Activated CD8-positive, alpha-beta T cell treated with anti-CD3 and anti-CD28 coated beads, Interleukin-2, amount 10 ng/mL, durations not matched to agents 7 days and 5 days (primary cell): ENCODE data around the gene TNFAIP2. TPM values are rescaled to one million over a fixed set of nuclear protein-coding genes. Genes with fewer than 3 reads are reported as not detected.
A peak's percentile ranks its signal among the peaks of the same experiment; 100 is the strongest.

Source experiments
- ATAC-seq: fragments of 150-1000 bp; cut with Tn5 transposase; one replicate; pipeline ENCODE4 v1.10.0; 2021; ENCODE audit warnings: moderate library complexity
- CTCF ChIA-PET: fragments of 350-600 bp; sonication (Branson Sonifier 250); formaldehyde crosslinking; loops from one replicate; lab custom pipeline; 2021; ENCODE audit warnings: antibody characterized with exemption; lab: Charles Lee
- POLR2A ChIA-PET: fragments of 350-600 bp; sonication (Branson Sonifier 250); formaldehyde crosslinking; loops from one replicate; lab custom pipeline; 2021; ENCODE audit warnings: antibody characterized with exemption; lab: Charles Lee
- DNase-seq: peaks from one replicate; pipeline ENCODE4 v3.0.0-alpha.2; 2020
- H3K27ac Mint-ChIP-seq: one replicate; pipeline ENCODE4 v1.8.0; 2021; ENCODE audit warnings: mild to moderate bottlenecking, mixed read lengths
- H3K27me3 Mint-ChIP-seq: one replicate; pipeline ENCODE4 v1.8.0; 2021; ENCODE audit warnings: low read depth, mixed read lengths
- H3K36me3 Mint-ChIP-seq: one replicate; pipeline ENCODE4 v1.8.0; 2021; ENCODE audit warnings: low read depth, mixed read lengths
- H3K4me1 Mint-ChIP-seq: one replicate; pipeline ENCODE4 v1.8.0; 2021; ENCODE audit warnings: low read depth, mixed read lengths
- H3K4me3 Mint-ChIP-seq: one replicate; pipeline ENCODE4 v1.8.0; 2021; ENCODE audit warnings: mild to moderate bottlenecking, mixed read lengths
- H3K9me3 Mint-ChIP-seq: one replicate; pipeline ENCODE4 v1.8.0; 2022; ENCODE audit warnings: mixed read lengths; ENCODE audit not compliant: insufficient read depth
- total RNA-seq, 2 experiments: library from RNA; stranded (reverse); gene quantifications; one replicate each; pipeline ENCODE4 v1.2.3, GENCODE V29; 2021

The TNFAIP2 gene
- total RNA-seq, 2 experiments from 2014 or later: 0.23 to 0.71 TPM

DNA sequence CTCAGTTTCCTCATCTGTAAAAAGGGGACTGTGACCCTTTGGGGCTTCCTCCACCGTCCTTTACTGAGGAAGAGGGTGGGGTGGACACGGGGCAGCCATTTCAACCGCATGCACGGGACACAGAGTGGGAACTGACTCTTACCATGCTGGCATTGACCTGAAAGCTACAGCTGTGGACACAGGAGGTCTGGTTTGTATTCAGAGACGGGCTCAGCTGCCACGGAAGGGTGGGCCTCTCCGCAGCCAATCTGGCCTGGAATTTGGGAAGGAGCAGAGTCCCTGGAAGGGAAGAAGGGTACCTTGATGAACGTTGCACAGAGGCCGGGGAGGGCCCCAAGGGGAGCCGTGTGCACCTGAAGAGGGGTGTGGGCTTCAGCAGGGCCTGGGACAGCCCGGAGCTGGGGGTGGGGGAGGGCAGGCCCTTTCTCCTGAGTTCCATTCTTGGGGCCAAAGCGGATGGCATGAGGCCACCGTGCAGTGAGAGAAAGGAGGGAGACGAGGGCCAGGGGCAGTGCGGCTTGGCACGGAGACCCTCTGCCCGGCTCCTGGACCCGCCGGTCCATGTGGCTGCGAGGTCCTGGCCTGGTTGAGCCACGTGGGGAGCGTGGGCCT lies 14.5 kb downstream of the TNFAIP2 start:
- Mint-ChIP-seq H3K36me3 (no peaks in the 10 kb centered on the region), H3K4me1 (peaks cover 5% of the 10 kb centered on the region), H3K27me3 (peaks cover 10% of the 10 kb centered on the region), H3K27ac (no peak overlapping the region), H3K4me3 (no peak overlapping the region), H3K9me3 (no peaks in the 10 kb centered on the region)
- DNase-seq: no peak
- CTCF ChIA-PET: no interaction called here
- POLR2A ChIA-PET: no interaction called here
- ATAC-seq: no peak

DNA sequence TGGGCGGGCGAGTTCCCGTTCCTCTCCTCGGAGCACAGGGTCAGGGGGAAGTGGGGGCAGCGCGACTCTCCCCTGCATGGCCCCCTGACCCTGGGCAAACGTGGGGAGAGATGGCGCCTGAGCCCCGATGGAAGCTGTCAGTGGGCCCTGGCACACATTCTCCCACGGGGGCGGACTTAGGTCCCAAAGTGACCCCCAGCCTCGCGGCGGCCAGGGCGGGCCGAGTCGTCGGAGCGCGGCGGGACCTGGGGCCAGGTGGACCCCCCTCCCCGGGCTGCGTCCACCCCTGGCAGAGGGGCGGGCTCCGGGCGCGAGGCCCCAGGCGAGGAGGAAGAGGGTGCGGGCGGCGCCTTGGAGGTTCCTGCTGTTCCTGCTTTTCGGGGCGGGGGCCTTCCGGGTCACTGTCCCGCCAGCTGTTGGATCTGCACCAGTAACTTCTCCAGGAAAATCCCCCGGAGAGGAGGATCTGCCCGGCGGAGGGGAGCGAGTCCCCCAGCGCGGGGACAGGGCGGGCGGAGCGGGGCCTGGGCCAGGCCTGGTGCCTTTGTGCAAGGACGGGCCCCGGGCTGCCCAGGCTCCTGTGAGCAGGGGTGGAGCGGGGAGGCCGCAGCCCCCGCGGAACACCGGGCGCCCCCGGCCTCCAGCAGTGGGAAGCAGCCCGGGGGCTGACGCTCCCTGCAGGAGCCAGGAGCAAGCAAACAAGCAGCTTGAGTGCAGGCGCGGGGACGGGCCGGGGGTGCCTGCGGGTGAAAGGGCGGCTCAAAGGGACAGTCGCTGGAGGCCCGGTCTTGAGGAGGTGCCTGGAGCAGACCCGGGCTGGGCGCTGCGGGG lies 15.3 kb downstream of the TNFAIP2 start:
- ATAC-seq (no peak), DNase-seq (no peak)
- H3K36me3 Mint-ChIP-seq: no peaks in the 10 kb centered on the region
- ChIA-PET POLR2A (no interaction called here), CTCF (no interaction called here)
- H3K4me3 Mint-ChIP-seq: no peak overlapping the region
- H3K4me1 Mint-ChIP-seq: peaks cover 5% of the 10 kb centered on the region
- no peaks in the 10 kb centered on the region for H3K9me3 Mint-ChIP-seq
- H3K27me3 Mint-ChIP-seq: peaks cover 13% of the 10 kb centered on the region
- H3K27ac Mint-ChIP-seq: no peak overlapping the region

DNA sequence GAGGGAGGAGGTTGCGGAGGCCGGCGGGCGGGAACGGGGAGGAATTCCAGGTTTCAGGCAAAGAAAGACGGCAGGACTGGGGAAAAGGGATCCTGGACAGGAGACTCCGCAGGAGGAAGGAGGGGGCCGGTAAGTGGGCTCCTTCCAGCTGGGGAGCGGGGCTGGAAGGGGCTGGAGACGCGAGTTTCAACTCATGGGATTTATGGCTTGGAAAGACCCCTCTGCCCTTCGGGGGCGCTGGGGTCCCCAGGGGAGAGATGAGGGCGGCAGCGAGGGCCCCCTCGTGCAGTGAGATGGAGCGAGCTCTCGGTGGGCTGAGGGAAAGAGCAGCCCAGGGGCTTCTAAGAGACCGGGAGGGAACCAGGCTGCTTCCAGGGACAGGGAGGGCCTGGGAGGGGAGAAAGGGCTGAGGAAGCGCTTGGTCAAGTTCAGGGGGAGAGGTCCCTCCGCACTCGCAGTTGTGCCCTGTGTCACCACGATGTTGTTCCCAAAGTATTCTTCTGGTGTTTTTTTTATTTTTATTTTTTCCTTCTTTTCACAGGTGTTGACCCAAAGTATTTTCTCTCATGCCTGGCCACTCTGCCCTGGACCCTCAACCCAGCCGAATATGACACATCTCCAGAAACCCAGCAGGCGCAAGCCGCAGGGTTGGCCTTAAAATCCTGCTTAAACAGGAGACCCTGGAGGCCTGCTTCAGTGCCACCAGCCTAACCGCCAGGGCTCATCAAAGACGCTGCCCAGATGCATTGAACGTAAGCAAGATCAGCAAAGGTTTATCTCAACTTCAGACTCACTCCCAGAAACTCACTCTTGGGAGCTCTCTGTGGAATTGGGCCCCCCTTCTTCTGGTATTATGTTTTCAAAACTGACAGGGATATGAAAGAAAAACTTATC lies 16.1 kb downstream of the TNFAIP2 start:
- POLR2A ChIA-PET: no interaction called here
- H3K4me3 Mint-ChIP-seq: no peak overlapping the region
- H3K27me3 Mint-ChIP-seq: peaks cover 15% of the 10 kb centered on the region
- CTCF ChIA-PET: interaction anchor here (1.4 kb wide), 1 partner anchor 34 kb away, joined by 3 read pairs; no protein-coding TSS in a partner anchor
- no peaks in the 10 kb centered on the region for H3K9me3 Mint-ChIP-seq
- H3K36me3 Mint-ChIP-seq: no peaks in the 10 kb centered on the region
- H3K4me1 Mint-ChIP-seq: peaks cover 5% of the 10 kb centered on the region
- no peak overlapping the region for H3K27ac Mint-ChIP-seq
- DNase-seq: no peak
- ATAC-seq: no peak

DNA sequence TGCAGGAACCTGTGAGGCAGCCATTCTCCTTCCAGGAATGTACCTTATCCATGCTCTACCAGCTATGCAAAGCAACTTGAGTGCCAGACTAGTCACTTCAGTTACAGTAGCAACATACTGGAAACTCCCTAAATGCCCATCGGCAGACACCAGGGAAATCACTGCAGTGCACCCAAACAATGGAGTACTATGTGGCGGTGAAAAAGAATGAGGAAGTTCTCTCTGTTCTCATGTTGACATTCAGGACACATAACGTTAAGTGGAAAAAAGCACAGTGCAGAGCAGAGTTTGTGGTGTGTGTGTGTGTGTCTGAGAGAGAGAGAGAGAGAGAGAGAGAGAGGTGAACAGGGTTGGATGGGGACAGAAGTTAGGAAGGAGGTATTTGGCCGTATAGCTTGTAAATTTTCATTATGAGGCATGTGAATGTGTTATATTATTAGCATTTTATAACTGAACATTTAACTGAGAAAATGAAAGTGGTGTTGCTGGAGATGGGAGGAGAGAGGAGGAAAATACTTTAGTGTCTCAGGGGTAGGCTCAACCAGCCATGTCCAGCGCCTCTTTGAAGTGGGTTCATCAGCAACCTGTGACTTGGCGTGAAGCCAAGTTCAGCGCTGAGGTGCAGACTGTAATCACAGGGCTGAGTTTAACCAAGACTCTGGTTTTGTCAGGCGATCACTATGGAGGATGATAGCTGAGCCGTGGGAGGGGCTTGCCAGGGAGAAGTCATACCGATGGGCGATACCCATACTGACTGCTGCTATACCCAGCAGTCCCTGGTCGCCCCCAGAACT lies 17.3 kb downstream of the TNFAIP2 start:
- H3K27ac Mint-ChIP-seq: no peak overlapping the region
- ATAC-seq: no peak
- H3K9me3 Mint-ChIP-seq: no peaks in the 10 kb centered on the region
- ChIA-PET CTCF (interaction anchor here (0.7 to 1.4 kb wide), 3 partner anchors 12 to 36 kb away, joined by 3 read pairs; no protein-coding TSS in a partner anchor), POLR2A (no interaction called here)
- peaks cover 16% of the 10 kb centered on the region for H3K27me3 Mint-ChIP-seq
- no peaks in the 10 kb centered on the region for H3K36me3 Mint-ChIP-seq
- no peak overlapping the region for H3K4me3 Mint-ChIP-seq
- H3K4me1 Mint-ChIP-seq: peaks cover 5% of the 10 kb centered on the region
- DNase-seq: no peak

DNA sequence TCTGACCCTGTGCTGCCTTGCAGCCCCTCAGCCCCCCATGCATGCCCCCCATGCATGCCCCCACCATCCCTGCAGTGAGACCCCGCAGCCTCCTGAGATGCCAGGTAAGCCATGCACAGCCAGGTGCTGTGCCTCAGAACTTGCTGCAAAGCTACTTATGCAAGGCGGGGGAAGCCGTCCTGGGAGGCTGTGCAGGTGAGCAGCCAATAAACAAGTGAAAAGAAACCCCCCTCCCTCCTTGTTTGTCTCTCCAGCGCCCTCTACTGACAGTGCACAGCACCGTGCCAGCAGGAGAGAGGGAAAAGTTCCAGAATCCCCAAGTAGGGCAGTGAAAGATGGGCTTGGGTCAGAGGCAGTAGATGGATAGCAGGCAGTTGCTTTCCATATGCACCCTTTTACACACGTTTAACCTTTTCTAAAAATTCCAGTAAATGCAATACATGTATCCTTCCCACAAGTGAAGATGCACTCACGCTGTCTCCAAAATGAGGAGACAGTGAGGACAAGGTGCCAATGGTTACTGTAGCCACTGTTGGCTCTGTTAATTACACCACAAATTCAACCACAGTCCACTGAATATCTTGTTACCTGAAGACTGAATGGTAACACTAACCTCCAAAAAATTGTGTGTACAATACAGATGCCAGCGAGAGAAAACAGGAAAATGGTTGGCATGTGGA lies 18.0 kb downstream of the TNFAIP2 start:
- peaks cover 5% of the 10 kb centered on the region for H3K4me1 Mint-ChIP-seq
- peaks cover 16% of the 10 kb centered on the region for H3K27me3 Mint-ChIP-seq
- no peaks in the 10 kb centered on the region for H3K9me3 Mint-ChIP-seq
- POLR2A ChIA-PET: no interaction called here
- DNase-seq: peak; percentile 42
- CTCF ChIA-PET: interaction anchor here (0.8 to 1.9 kb wide), 3 partner anchors 11 to 37 kb away, joined by 3 to 10 read pairs (median 3); no protein-coding TSS in a partner anchor
- H3K36me3 Mint-ChIP-seq: no peaks in the 10 kb centered on the region
- no peak overlapping the region for H3K4me3 Mint-ChIP-seq
- no peak overlapping the region for H3K27ac Mint-ChIP-seq
- ATAC-seq: no peak

DNA sequence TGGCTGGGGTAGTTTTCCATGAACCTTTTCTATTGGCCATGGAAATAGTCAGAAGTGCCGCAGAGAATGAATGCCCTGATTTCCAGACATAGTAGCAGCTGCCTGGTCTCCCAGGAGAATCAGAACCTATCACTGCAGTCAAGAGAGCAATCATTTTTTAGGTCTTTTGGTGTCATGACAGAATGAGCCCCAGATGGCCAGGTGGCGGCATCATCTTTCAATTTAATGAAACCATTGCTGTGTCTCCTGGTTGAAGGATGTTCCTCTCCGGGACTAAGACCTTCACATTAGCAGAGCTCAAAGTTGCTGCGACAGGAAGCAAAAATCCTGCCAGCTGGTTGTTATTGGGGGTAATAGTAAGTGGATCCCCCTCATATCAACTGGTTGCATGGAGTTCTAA lies 18.8 kb downstream of the TNFAIP2 start:
- H3K9me3 Mint-ChIP-seq: no peaks in the 10 kb centered on the region
- POLR2A ChIA-PET: no interaction called here
- CTCF ChIA-PET: interaction anchor here (1.1 to 1.9 kb wide), 3 partner anchors 15 to 37 kb away, joined by 4 to 10 read pairs (median 4); no protein-coding TSS in a partner anchor
- DNase-seq (no peak), ATAC-seq (no peak)
- H3K27me3 Mint-ChIP-seq: peaks cover 16% of the 10 kb centered on the region
- H3K4me3 Mint-ChIP-seq: no peak overlapping the region
- H3K27ac Mint-ChIP-seq: no peak overlapping the region
- H3K4me1 Mint-ChIP-seq: peaks cover 5% of the 10 kb centered on the region
- H3K36me3 Mint-ChIP-seq: no peaks in the 10 kb centered on the region

DNA sequence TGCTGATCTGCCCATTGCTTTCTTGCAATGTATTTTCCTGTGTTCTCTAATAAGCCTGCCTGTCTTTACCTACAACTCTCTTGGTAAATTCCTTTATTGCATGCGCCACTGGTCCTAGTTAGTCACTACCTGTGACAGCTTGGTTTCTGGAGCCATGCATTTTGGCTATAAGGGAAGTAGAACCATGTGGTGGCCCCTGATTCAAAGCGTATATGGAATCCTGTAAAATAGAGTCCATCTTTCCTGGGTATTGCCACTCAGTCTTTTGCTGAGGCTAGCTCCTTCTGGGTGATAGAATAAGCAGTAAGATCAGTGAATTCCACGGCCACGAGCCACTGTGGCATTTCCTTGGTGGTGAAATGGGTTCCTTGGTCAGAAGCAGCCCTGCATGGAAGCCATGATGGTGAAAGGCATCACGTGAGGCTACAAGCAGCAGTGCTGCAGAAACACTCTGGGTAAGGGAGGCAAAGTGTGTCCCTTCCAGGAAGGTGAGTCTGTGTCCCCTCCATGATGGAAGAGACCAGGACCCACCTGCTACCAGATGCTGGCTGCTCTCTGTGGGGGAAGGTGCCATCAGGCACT lies 19.6 kb downstream of the TNFAIP2 start:
- DNase-seq (no peak), ATAC-seq (no peak)
- CTCF ChIA-PET: interaction anchor here (1.1 to 1.9 kb wide), 3 partner anchors 14 to 38 kb away, joined by 4 to 10 read pairs (median 4); no protein-coding TSS in a partner anchor
- Mint-ChIP-seq H3K27me3 (peaks cover 16% of the 10 kb centered on the region), H3K27ac (no peak overlapping the region), H3K4me3 (no peak overlapping the region), H3K36me3 (no peaks in the 10 kb centered on the region), H3K9me3 (no peaks in the 10 kb centered on the region), H3K4me1 (peaks cover 5% of the 10 kb centered on the region)
- POLR2A ChIA-PET: no interaction called here

DNA sequence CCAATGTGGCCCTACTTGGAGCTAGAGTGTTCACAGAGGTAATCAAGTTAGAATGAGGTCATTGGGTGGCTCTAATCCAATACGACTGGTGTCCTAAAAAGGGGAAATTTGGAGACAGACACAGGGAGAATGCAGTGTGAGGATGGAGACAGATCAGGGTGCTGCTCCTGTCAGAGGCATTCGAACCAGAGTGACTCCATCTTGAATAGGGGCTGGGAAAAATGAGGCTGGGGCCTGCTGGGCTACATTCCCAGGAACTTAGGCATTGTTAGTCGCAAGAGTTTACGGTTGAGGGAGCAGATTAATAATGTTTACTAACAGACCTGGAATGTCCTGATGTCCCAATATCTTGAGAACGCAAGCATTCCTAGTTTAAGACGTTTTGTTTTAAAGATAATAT lies 20.2 kb downstream of the TNFAIP2 start:
- peaks cover 16% of the 10 kb centered on the region for H3K27me3 Mint-ChIP-seq
- ATAC-seq (no peak), DNase-seq (no peak)
- H3K36me3 Mint-ChIP-seq: no peaks in the 10 kb centered on the region
- H3K9me3 Mint-ChIP-seq: no peaks in the 10 kb centered on the region
- peaks cover 5% of the 10 kb centered on the region for H3K4me1 Mint-ChIP-seq
- CTCF ChIA-PET: no interaction called here
- H3K4me3 Mint-ChIP-seq: no peak overlapping the region
- no peak overlapping the region for H3K27ac Mint-ChIP-seq
- POLR2A ChIA-PET: no interaction called here

DNA sequence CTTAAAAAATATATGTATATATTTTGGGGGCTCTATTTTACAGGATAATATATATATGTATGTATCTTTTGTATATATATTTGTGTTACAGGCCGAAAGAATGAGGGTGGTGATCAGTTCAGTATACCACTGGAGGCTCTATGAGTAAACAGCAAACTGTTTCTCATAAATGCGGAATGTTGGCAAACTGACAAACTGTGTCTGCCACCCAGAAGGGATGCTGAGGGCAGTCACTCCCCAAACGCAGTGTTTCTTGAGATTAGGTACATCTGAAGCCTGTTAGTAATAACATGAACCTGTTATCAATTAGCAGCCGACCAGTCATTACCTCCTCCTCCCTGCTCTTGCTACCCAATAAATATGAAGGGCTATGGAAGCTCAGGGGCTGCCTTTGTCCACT lies 20.8 kb downstream of the TNFAIP2 start:
- Mint-ChIP-seq H3K36me3 (no peaks in the 10 kb centered on the region), H3K9me3 (no peaks in the 10 kb centered on the region), H3K4me3 (no peak overlapping the region), H3K27me3 (peaks cover 16% of the 10 kb centered on the region), H3K27ac (no peak overlapping the region), H3K4me1 (peaks cover 5% of the 10 kb centered on the region)
- CTCF ChIA-PET: no interaction called here
- POLR2A ChIA-PET: no interaction called here
- no peak for DNase-seq
- no peak for ATAC-seq

DNA sequence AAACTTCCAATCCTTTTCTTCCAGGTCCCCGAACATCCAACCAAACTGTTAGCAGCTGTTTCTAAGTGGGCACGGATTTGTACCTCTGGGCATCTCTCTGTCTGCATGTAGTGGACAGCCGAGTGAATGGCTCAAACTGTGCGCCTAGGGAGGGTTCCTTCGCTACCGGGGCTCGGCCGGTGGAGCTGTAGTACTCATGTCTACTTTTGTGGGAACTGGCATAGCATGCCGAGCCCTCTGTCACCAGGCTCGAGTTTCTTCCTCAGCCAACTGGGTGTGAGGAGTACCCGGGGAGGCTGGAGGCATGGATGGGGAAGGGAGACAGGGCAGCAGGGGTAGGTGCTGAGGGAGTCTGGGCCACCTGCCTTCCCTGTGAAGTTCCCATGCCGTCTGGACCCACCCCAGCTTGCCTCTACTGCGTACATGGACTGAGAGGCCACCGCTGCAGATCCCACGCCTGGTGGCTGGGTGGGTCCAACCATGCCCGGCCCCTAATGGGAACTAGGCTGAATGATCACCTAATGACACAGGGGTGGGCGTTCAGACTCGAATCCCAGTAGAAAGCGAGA lies 23.0 kb downstream of the TNFAIP2 start:
- Mint-ChIP-seq H3K27ac (no peak overlapping the region), H3K9me3 (no peaks in the 10 kb centered on the region), H3K27me3 (peaks cover 14% of the 10 kb centered on the region), H3K36me3 (no peaks in the 10 kb centered on the region), H3K4me1 (no peaks in the 10 kb centered on the region), H3K4me3 (no peak overlapping the region)
- DNase-seq (no peak), ATAC-seq (no peak)
- CTCF ChIA-PET: no interaction called here
- POLR2A ChIA-PET: no interaction called here
